ENCODE results near the gene SPATA31E1.
"Not testable (repeated sequence)": the region's sequence is repeated elsewhere in the genome, so short reads cannot be mapped to it uniquely, and the experiment has no call there.

Gene SPATA31E1

DNA sequence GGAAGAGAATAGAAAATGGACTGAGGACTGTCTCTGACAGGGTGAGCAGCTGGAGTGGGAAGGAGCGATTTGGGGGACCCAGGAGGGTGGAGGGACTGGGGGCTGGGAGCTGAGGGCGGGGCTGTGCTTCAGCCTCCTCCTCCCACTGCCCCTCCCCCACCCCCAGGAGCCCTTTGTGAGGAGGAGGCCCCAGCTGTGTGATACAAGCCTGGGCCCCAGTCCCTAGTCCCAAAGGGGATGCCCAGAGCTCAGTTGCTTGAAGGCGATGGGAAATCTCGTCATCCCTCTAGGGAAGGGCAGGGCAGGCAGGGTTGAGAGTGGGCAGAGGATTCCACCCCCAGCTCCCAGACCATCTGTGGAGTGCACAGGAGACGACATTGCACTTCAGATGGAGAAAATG lies at the start of gene SPATA31E1:
Gene SPATA31E1 (plus strand): TSS at position 251 of the 400 bp plus-strand sequence. CDS start 15 bp downstream, at position 266.
- no peak within 1 kb of the TSS for H3K27ac ChIP-seq (ENCODE audit: low read length)
- no peaks in the 10 kb centered on the region for H3K27me3 ChIP-seq (ENCODE audit: low read depth, low read length)
- no peaks in the 10 kb centered on the region for H3K4me1 ChIP-seq (ENCODE audit: control insufficient read depth in 1 of 2, insufficient read depth in 2 of 2, low read length in 2 of 2)
- H3K4me3 ChIP-seq (ENCODE audit: low read depth in 1 of 2, low read length in 2 of 2), result no peak within 1 kb of the TSS
- H3K9me3 ChIP-seq (ENCODE audit: control insufficient read depth in 1 of 2, low read length in 2 of 2), result no peaks in the 10 kb centered on the region
- H3K36me3 ChIP-seq (ENCODE audit: control insufficient read depth in 1 of 2, insufficient read depth in 2 of 2, low read length in 2 of 2), result no peaks in the 10 kb centered on the region

DNA sequence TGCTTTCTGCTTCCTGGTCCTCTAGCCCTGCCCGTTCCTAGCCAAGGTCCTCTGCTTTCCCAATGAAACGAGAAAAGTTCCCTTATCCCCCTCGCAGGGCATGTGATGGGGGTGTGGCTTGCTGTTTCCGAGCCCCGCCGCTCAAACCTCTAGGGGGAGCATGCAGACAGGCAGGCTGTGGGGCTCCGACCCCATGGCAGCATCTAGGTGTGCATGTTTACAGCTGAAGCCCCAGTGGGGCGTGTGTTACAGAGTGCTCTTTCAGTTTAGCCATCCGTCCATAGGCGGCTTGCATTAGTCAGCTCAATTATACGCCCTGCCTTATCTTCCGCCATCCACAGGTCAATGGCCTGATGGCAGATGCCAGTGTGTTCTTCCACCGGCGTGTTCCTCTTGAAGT lies 48.3 kb upstream of the SPATA31E1 start:
- no peak overlapping the region for H3K4me3 ChIP-seq (ENCODE audit: low read depth in 1 of 2, low read length in 2 of 2)
- no peak overlapping the region for H3K27ac ChIP-seq (ENCODE audit: low read length)
- H3K9me3 ChIP-seq (ENCODE audit: control insufficient read depth in 1 of 2, low read length in 2 of 2), result no peaks in the 10 kb centered on the region
- no peaks in the 10 kb centered on the region for H3K27me3 ChIP-seq (ENCODE audit: low read depth, low read length)
- no peaks in the 10 kb centered on the region for H3K4me1 ChIP-seq (ENCODE audit: control insufficient read depth in 1 of 2, insufficient read depth in 2 of 2, low read length in 2 of 2)
- no peaks in the 10 kb centered on the region for H3K36me3 ChIP-seq (ENCODE audit: control insufficient read depth in 1 of 2, insufficient read depth in 2 of 2, low read length in 2 of 2)

DNA sequence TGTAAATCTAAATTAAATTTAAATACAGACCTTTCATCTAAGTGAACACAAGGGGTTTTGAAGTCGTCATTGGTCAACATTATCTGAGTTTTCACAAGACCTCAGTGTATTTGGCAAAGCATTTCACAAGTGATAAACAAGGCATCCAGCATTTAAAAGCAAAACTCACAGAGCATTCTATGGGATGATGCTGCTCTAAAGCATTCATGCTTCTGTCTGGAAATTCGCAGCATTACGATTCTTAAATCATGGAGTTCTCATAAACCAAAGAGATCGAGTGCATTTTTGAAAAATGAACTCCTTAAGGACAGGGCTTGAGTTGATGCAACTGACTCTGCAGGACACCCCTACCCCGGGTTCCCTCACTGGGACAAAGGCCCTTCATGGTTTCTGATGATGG lies 46.1 kb upstream of the SPATA31E1 start:
- no peaks in the 10 kb centered on the region for H3K36me3 ChIP-seq (ENCODE audit: control insufficient read depth in 1 of 2, insufficient read depth in 2 of 2, low read length in 2 of 2)
- H3K9me3 ChIP-seq (ENCODE audit: control insufficient read depth in 1 of 2, low read length in 2 of 2), result no peaks in the 10 kb centered on the region
- H3K27me3 ChIP-seq (ENCODE audit: low read depth, low read length), result no peaks in the 10 kb centered on the region
- no peaks in the 10 kb centered on the region for H3K4me1 ChIP-seq (ENCODE audit: control insufficient read depth in 1 of 2, insufficient read depth in 2 of 2, low read length in 2 of 2)
- no peak overlapping the region for H3K27ac ChIP-seq (ENCODE audit: low read length)
- H3K4me3 ChIP-seq (ENCODE audit: low read depth in 1 of 2, low read length in 2 of 2), result no peak overlapping the region

GRCh38 chr9:87836951-87837705 lies 45.5 kb upstream of the SPATA31E1 start:
- H3K4me1 ChIP-seq (ENCODE audit: control insufficient read depth in 1 of 2, insufficient read depth in 2 of 2, low read length in 2 of 2), result no peaks in the 10 kb centered on the region
- no peaks in the 10 kb centered on the region for H3K9me3 ChIP-seq (ENCODE audit: control insufficient read depth in 1 of 2, low read length in 2 of 2)
- no peak overlapping the region for H3K27ac ChIP-seq (ENCODE audit: low read length)
- no peaks in the 10 kb centered on the region for H3K27me3 ChIP-seq (ENCODE audit: low read depth, low read length)
- no peak overlapping the region for H3K4me3 ChIP-seq (ENCODE audit: low read depth in 1 of 2, low read length in 2 of 2)
- no peaks in the 10 kb centered on the region for H3K36me3 ChIP-seq (ENCODE audit: control insufficient read depth in 1 of 2, insufficient read depth in 2 of 2, low read length in 2 of 2)

DNA sequence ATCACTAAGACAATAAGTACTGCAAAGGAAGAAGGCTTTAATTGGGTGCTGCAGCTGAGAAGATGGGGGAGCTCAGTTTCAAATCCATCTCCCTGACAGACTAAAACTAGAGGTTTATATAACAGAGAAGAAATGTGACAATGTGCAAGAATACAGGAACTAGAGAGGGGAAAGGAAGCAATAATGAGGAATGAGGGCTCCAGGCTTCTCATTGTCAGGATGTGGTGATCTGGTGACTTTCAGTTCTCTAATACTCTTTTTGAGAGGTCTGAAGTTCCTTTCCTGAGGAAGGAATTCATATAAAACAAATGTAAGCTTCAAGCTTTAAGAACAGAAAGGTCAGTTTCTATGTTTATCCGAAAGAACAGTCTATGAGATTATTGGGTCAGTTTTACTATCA lies 42.5 kb upstream of the SPATA31E1 start:
- Histone ChIP-seq H3K27me3 (ENCODE audit: low read depth, low read length) (no peaks in the 10 kb centered on the region), H3K4me3 (ENCODE audit: low read depth in 1 of 2, low read length in 2 of 2) (no peak overlapping the region), H3K27ac (ENCODE audit: low read length) (no peak overlapping the region), H3K9me3 (ENCODE audit: control insufficient read depth in 1 of 2, low read length in 2 of 2) (no peaks in the 10 kb centered on the region), H3K4me1 (ENCODE audit: control insufficient read depth in 1 of 2, insufficient read depth in 2 of 2, low read length in 2 of 2) (no peaks in the 10 kb centered on the region), H3K36me3 (ENCODE audit: control insufficient read depth in 1 of 2, insufficient read depth in 2 of 2, low read length in 2 of 2) (no peaks in the 10 kb centered on the region)

DNA sequence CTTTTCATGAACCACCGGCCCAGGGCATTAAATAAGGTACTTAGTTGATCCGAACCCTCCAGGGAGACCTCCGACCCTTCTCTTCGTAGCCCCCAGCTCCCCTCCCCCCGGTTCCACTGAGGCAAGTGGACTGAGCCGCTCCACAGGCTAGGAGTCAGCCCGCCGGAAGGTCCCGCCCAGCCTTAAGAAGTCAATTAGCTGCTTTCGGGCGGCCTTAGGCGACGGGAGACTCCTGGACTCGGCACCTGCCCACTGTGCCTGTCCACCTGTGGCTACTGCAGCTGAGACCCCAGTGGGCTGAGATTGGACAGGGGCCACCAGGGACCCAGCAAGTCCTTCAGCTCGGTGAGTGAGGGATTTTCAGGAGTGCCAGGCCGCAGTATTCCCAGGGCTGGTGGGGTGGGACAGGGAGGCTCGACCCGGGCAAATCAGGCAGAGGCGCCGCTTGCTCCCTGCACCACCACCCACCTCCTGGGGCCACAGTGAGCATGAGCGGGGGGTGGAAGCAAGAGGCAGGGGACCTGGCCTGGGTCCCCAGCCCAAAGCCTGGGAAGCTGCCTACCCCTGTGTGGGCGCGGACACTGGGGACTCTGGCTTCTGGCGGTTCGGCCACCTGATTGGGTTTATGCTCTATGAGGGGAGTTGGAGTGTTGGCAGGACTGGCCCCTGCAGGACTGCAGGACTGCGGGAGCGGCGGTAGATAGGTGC lies 39.6 kb upstream of the SPATA31E1 start:
- no peaks in the 10 kb centered on the region for H3K36me3 ChIP-seq (ENCODE audit: control insufficient read depth in 1 of 2, insufficient read depth in 2 of 2, low read length in 2 of 2)
- H3K9me3 ChIP-seq (ENCODE audit: control insufficient read depth in 1 of 2, low read length in 2 of 2), result no peaks in the 10 kb centered on the region
- H3K4me3 ChIP-seq (ENCODE audit: low read depth in 1 of 2, low read length in 2 of 2), result no peak overlapping the region
- no peaks in the 10 kb centered on the region for H3K4me1 ChIP-seq (ENCODE audit: control insufficient read depth in 1 of 2, insufficient read depth in 2 of 2, low read length in 2 of 2)
- no peak overlapping the region for H3K27ac ChIP-seq (ENCODE audit: low read length)
- H3K27me3 ChIP-seq (ENCODE audit: low read depth, low read length), result no peaks in the 10 kb centered on the region

- no peaks in the 10 kb centered on the region for H3K36me3 ChIP-seq (ENCODE audit: control insufficient read depth in 1 of 2, insufficient read depth in 2 of 2, low read length in 2 of 2)
- no peaks in the 10 kb centered on the region for H3K4me1 ChIP-seq (ENCODE audit: control insufficient read depth in 1 of 2, insufficient read depth in 2 of 2, low read length in 2 of 2)
- no peaks in the 10 kb centered on the region for H3K9me3 ChIP-seq (ENCODE audit: control insufficient read depth in 1 of 2, low read length in 2 of 2)
- H3K4me3 ChIP-seq (ENCODE audit: low read depth in 1 of 2, low read length in 2 of 2), result no peak overlapping the region
- no peak overlapping the region for H3K27ac ChIP-seq (ENCODE audit: low read length)
- no peaks in the 10 kb centered on the region for H3K27me3 ChIP-seq (ENCODE audit: low read depth, low read length)
These were observed 38.2 kb upstream of the SPATA31E1 start for GRCh38 chr9:87844506-87844905.

DNA sequence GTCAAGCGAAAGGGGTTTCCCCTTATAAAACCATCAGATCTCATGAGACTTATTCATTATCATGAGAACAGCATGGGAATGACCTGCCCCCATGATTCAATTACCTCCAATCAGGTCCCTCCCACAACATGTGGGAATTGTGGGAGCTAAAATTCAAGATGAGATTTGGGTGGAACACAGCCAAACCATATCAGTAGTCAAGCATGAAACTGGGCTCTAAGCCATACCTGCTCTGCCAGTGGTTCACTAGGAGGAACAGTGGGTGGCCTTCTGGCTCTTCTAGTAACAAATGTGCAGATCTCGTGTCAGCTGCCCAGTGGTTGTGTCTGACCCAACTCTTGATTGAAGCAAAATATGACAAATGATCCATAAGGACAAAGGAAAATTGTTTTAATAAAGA lies 34.9 kb upstream of the SPATA31E1 start:
- not testable (repeated sequence) for H3K36me3 ChIP-seq (ENCODE audit: control insufficient read depth in 1 of 2, insufficient read depth in 2 of 2, low read length in 2 of 2); H3K27me3 ChIP-seq (ENCODE audit: low read depth, low read length); H3K4me1 ChIP-seq (ENCODE audit: control insufficient read depth in 1 of 2, insufficient read depth in 2 of 2, low read length in 2 of 2); H3K9me3 ChIP-seq (ENCODE audit: control insufficient read depth in 1 of 2, low read length in 2 of 2); H3K4me3 ChIP-seq (ENCODE audit: low read depth in 1 of 2, low read length in 2 of 2); H3K27ac ChIP-seq (ENCODE audit: low read length)

DNA sequence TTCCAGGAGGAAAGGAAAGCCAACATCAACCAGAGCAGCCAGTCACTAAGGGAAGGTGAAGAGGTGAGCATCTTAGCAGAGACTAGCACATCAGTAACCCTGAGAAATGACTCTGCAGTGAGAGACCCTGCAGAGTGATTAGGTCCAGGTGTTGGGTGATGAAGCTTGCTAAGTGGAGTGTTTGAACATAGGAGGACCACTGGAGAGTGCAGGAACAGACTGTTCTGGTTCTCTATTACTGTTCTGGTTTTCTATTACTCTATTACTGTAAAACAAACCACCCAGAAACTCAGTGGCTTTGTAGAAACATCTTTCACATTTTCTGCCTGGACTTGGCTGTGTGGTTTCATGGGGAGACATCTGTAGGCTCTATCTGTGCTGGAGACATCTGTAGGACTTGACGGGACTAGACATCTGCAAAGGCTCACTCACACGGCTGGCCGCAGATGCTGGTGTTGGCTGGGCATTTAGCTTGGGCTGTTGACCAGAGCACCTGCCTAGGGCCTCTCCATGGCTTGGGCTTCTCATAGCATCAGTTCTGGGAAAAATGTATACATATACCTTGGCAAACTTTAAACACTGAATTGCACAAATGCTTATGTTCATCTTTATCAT lies 33.4 kb upstream of the SPATA31E1 start:
- Histone ChIP-seq H3K4me3 (ENCODE audit: low read depth in 1 of 2, low read length in 2 of 2) (no peak overlapping the region), H3K4me1 (ENCODE audit: control insufficient read depth in 1 of 2, insufficient read depth in 2 of 2, low read length in 2 of 2) (no peaks in the 10 kb centered on the region), H3K36me3 (ENCODE audit: control insufficient read depth in 1 of 2, insufficient read depth in 2 of 2, low read length in 2 of 2) (no peaks in the 10 kb centered on the region)

DNA sequence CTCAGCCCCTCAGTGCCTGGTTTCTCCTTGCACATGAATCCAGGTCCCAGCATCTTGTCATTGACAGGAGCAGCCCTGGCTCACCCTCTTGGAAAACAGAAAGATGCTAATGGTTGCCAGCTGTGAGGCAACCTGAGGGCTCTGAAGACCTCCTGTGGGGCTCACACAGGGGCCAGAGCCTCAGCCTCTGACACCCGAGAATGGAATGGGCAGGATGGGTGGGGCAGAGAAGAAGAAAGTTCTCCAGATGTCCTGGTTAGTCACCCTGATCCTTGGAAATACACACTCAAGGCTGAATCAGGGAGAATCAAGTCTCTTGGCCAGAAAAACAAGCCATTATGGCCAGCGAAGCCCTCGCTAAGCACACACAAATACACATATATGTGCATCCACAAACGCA lies 32.3 kb upstream of the SPATA31E1 start:
- Histone ChIP-seq H3K9me3 (ENCODE audit: control insufficient read depth in 1 of 2, low read length in 2 of 2) (no peaks in the 10 kb centered on the region), H3K36me3 (ENCODE audit: control insufficient read depth in 1 of 2, insufficient read depth in 2 of 2, low read length in 2 of 2) (no peaks in the 10 kb centered on the region), H3K4me1 (ENCODE audit: control insufficient read depth in 1 of 2, insufficient read depth in 2 of 2, low read length in 2 of 2) (no peaks in the 10 kb centered on the region), H3K27me3 (ENCODE audit: low read depth, low read length) (no peaks in the 10 kb centered on the region), H3K27ac (ENCODE audit: low read length) (no peak overlapping the region), H3K4me3 (ENCODE audit: low read depth in 1 of 2, low read length in 2 of 2) (no peak overlapping the region)

More for the DNA sequence above, 33.4 kb upstream of the SPATA31E1 start:
- Histone ChIP-seq H3K9me3 (ENCODE audit: control insufficient read depth in 1 of 2, low read length in 2 of 2) (no peaks in the 10 kb centered on the region), H3K27ac (ENCODE audit: low read length) (no peak overlapping the region), H3K27me3 (ENCODE audit: low read depth, low read length) (no peaks in the 10 kb centered on the region)

- H3K27ac ChIP-seq (ENCODE audit: low read length); H3K4me1 ChIP-seq (ENCODE audit: control insufficient read depth in 1 of 2, insufficient read depth in 2 of 2, low read length in 2 of 2); H3K9me3 ChIP-seq (ENCODE audit: control insufficient read depth in 1 of 2, low read length in 2 of 2); H3K4me3 ChIP-seq (ENCODE audit: low read depth in 1 of 2, low read length in 2 of 2); H3K27me3 ChIP-seq (ENCODE audit: low read depth, low read length); H3K36me3 ChIP-seq (ENCODE audit: control insufficient read depth in 1 of 2, insufficient read depth in 2 of 2, low read length in 2 of 2): not testable (repeated sequence)
These were observed 31.5 kb upstream of the SPATA31E1 start for GRCh38 chr9:87851186-87851585.

All from muscle layer of duodenum (tissue), 2 donors.